GM21367 (cell line): Measurements from ENCODE around the gene C14orf93.

Experiments
- ATAC-seq: cut with Tn5 transposase; IDR thresholded peaks from one replicate; pipeline ENCODE4 v1.9.1; 2021; ENCODE audit not compliant: unreplicated experiment

Gene C14orf93

GRCh38 chr14:23009939-23010726 is at the start of gene C14orf93:
Gene C14orf93 (minus strand): TSS chr14:23010143. CDS start chr14:22999023, 11,120 bp downstream.
- ATAC-seq = peak; percentile 26

- ATAC-seq = no peak
Measured at GRCh38 chr14:23058654-23059504, 48.9 kb upstream of the C14orf93 start.

- ATAC-seq = peak; percentile 62
Measured at GRCh38 chr14:23057757-23058653, 48.1 kb upstream of the C14orf93 start.

- ATAC-seq = peak; percentile 47
Measured at GRCh38 chr14:23056956-23057756, 47.2 kb upstream of the C14orf93 start, which contains the start of gene CDH24. Gene CDH24 (minus strand): TSS chr14:23057520. CDS start chr14:23055733, 1,787 bp downstream.

GRCh38 chr14:23056145-23056955 is 46.4 kb upstream of the C14orf93 start:
- ATAC-seq = peak; percentile 42

GRCh38 chr14:23055621-23056144 is 45.7 kb upstream of the C14orf93 start:
- ATAC-seq = no peak

- ATAC-seq = no peak
Measured at GRCh38 chr14:23055147-23055550, 45.2 kb upstream of the C14orf93 start.

- ATAC-seq = no peak
Measured at GRCh38 chr14:23054000-23054811, 44.3 kb upstream of the C14orf93 start.

GRCh38 chr14:23053426-23053825 is 43.5 kb upstream of the C14orf93 start:
- ATAC-seq = no peak

- ATAC-seq = no peak
Measured at GRCh38 chr14:23052671-23053070, 42.7 kb upstream of the C14orf93 start.

GRCh38 chr14:23052182-23052623 is 42.3 kb upstream of the C14orf93 start:
- ATAC-seq = no peak

GRCh38 chr14:23051141-23052057 is 41.5 kb upstream of the C14orf93 start:
- ATAC-seq = no peak

- no peak for ATAC-seq
Measured at GRCh38 chr14:23049011-23049410, 39.1 kb upstream of the C14orf93 start.

- ATAC-seq = no peak
Measured at GRCh38 chr14:23047751-23048693, 38.1 kb upstream of the C14orf93 start.

GRCh38 chr14:23047034-23047634 is 37.2 kb upstream of the C14orf93 start:
- no peak for ATAC-seq
